IMR-90 (cell line): Measurements from ENCODE around the gene ZFHX3. TPM values are rescaled to one million over a fixed set of nuclear protein-coding genes. Genes with fewer than 3 reads are reported as not detected.

ENCODE experiments used
- ATAC-seq: fragments of 200-7000 bp; cut with Tn5 transposase; 2 replicates; pipeline ENCODE4 v1.9.1; 2020; ENCODE audit warnings: low read depth, mild to moderate bottlenecking, moderate library complexity
- BruUV-seq: library from RNA; stranded (reverse); fragments of 400-500 nt; replicated peaks from 2 replicates; lab custom pipeline; 2021; lab: Mats Ljungman, UMichigan
- CTCF ChIA-PET: fragments of 300-600 bp; formaldehyde crosslinking; extraction: SDS; loops from one replicate; lab custom pipeline; 2021; ENCODE audit warnings: antibody characterized with exemption; lab: Yijun Ruan, JAX
- POLR2A ChIA-PET: fragments of 300-600 bp; sonication (Branson Sonifier 250); formaldehyde crosslinking; loops from one replicate; lab custom pipeline; 2022; ENCODE audit warnings: antibody characterized with exemption; ENCODE audit not compliant: unreplicated experiment; lab: Charles Lee
- DNase-seq: peaks from one replicate; pipeline ENCODE4 v3.0.0; 2013
- H2AFZ ChIP-seq: replicated peaks from 2 replicates; pipeline ENCODE3; 2013; ENCODE audit warnings: low read length, mild to moderate bottlenecking; ENCODE audit not compliant: poor library complexity
- H2AK5ac ChIP-seq: 2 replicates; pipeline ENCODE4 v1.6.1; 2013; ENCODE audit warnings: low read depth, low read length, inconsistent platforms
- H2AK9ac ChIP-seq: replicated peaks from 2 replicates; pipeline ENCODE3; 2013; ENCODE audit warnings: mild to moderate bottlenecking, low read depth, low read length, moderate library complexity; ENCODE audit not compliant: poor library complexity
- H2BK120ac ChIP-seq: 2 replicates; pipeline ENCODE4 v1.6.1; 2013; ENCODE audit warnings: low read depth, low read length, inconsistent platforms
- H2BK15ac ChIP-seq: 3 replicates; pipeline ENCODE4 v1.6.1; 2013; ENCODE audit warnings: low read depth, low read length, inconsistent platforms
- H2BK20ac ChIP-seq: 2 replicates; pipeline ENCODE4 v1.6.1; 2013; ENCODE audit warnings: low read depth, mild to moderate bottlenecking, inconsistent platforms, low read length, moderate library complexity
- H2BK5ac ChIP-seq: 2 replicates; pipeline ENCODE4 v1.6.1; 2013; ENCODE audit warnings: mild to moderate bottlenecking, low read depth, low read length, inconsistent platforms; ENCODE audit not compliant: poor library complexity, severe bottlenecking
- H3K14ac ChIP-seq: replicated peaks from 2 replicates; pipeline ENCODE4 v1.6.1; 2013; ENCODE audit warnings: low read depth, low read length, inconsistent platforms
- H3K18ac ChIP-seq: 2 replicates; pipeline ENCODE4 v1.6.1; 2013; ENCODE audit warnings: low read depth, low read length, control low read depth
- H3K23ac ChIP-seq: 2 replicates; pipeline ENCODE4 v1.6.1; 2013; ENCODE audit warnings: low read depth, low read length, inconsistent platforms
- H3K27ac ChIP-seq: 2 replicates; pipeline ENCODE4 v1.5.1; 2013; ENCODE audit warnings: mild to moderate bottlenecking, control low read depth, low read length; ENCODE audit not compliant: insufficient read depth
- H3K27me3 ChIP-seq: 2 replicates; pipeline ENCODE4 v1.6.1; 2013; ENCODE audit warnings: low read length; ENCODE audit not compliant: control insufficient read depth, insufficient read depth
- H3K36me3 ChIP-seq: 2 replicates; pipeline ENCODE4 v1.6.1; 2013; ENCODE audit warnings: low read length, mixed read lengths; ENCODE audit not compliant: control insufficient read depth, insufficient read depth
- H3K4ac ChIP-seq: 2 replicates; pipeline ENCODE4 v1.6.1; 2013; ENCODE audit warnings: low read depth, low read length, inconsistent platforms
- H3K4me1 ChIP-seq: 2 replicates; pipeline ENCODE4 v1.6.1; 2013; ENCODE audit warnings: low read length, mixed read lengths; ENCODE audit not compliant: control insufficient read depth, insufficient read depth
- H3K4me2 ChIP-seq: 2 replicates; pipeline ENCODE4 v1.6.1; 2013; ENCODE audit warnings: low read depth, mild to moderate bottlenecking, control low read depth, low read length, moderate library complexity
- H3K4me3 ChIP-seq: 2 replicates; pipeline ENCODE4 v1.5.1; 2013; ENCODE audit warnings: low read depth, mild to moderate bottlenecking, control low read depth, low read length, moderate library complexity; ENCODE audit not compliant: insufficient read depth
- H3K56ac ChIP-seq: 2 replicates; pipeline ENCODE4 v1.6.1; 2013; ENCODE audit warnings: low read length, inconsistent platforms; ENCODE audit not compliant: insufficient read depth; ENCODE audit errors: extremely low read depth
- H3K79me1 ChIP-seq, 2 experiments: 2 replicates each; pipeline ENCODE4 v1.6.1; 2013; ENCODE audit warnings: low read length in 2 of 2, inconsistent platforms in 1 of 2, low read depth in 1 of 2
- H3K9ac ChIP-seq: 2 replicates; pipeline ENCODE4 v1.6.1; 2013; ENCODE audit warnings: low read depth, low read length, control low read depth
- H3K9me1 ChIP-seq: 2 replicates; pipeline ENCODE4 v1.6.1; 2013; ENCODE audit warnings: low read length, inconsistent platforms; ENCODE audit not compliant: insufficient read depth
- H3K9me3 ChIP-seq: 2 replicates; pipeline ENCODE4 v1.6.1; 2013; ENCODE audit warnings: low read length; ENCODE audit not compliant: control insufficient read depth, insufficient read depth
- H4K20me1 ChIP-seq: 2 replicates; pipeline ENCODE4 v1.6.1; 2013; ENCODE audit warnings: low read length, inconsistent platforms; ENCODE audit not compliant: insufficient read depth
- H4K5ac ChIP-seq: 2 replicates; pipeline ENCODE4 v1.6.1; 2013; ENCODE audit warnings: mild to moderate bottlenecking, low read depth, low read length, control low read depth
- H4K8ac ChIP-seq, 2 experiments: 2 replicates each; pipeline ENCODE4 v1.6.1; 2013; ENCODE audit warnings: low read depth in 2 of 2, low read length in 2 of 2, control low read depth in 1 of 2, inconsistent platforms in 1 of 2
- H4K91ac ChIP-seq: 2 replicates; pipeline ENCODE4 v1.6.1; 2013; ENCODE audit warnings: low read depth, low read length, inconsistent platforms; ENCODE audit not compliant: insufficient read depth
- BHLHE40 ChIP-seq: fragments of 150-350 bp; IDR thresholded peaks from 2 replicates; pipeline ENCODE4 v1.6.1; 2016; ENCODE audit warnings: mild to moderate bottlenecking, low read depth, low read length
- CTCF ChIP-seq: conservative IDR thresholded peaks from 2 replicates; pipeline ENCODE4 v1.5.1; 2012; ENCODE audit warnings: mild to moderate bottlenecking, low read depth, low read length, improper control_type of control experiment
- MAZ ChIP-seq: IDR thresholded peaks from 2 replicates; pipeline ENCODE4 v1.6.1; 2012; ENCODE audit warnings: low read depth, mild to moderate bottlenecking, low read length, improper control_type of control experiment, moderate library complexity, borderline replicate concordance
- NFE2L2 ChIP-seq: fragments of 150-350 bp; IDR thresholded peaks from 2 replicates; pipeline ENCODE4 v1.6.1; 2016; ENCODE audit warnings: low read depth, mild to moderate bottlenecking, low read length
- WGBS, 2 experiments: methylation state at CpG; one replicate each; pipeline versions ENCODE4 v1.1.5 to v1.1.7; 2013; ENCODE audit warnings: missing lambda C conversion rate in 2 of 2; ENCODE audit not compliant: insufficient read length in 1 of 2; ENCODE audit errors: extremely low coverage in 2 of 2; 5-methylcytosine and 5-hydroxymethylcytosine counted together
- dilution Hi-C: fragments of 300-500 bp; cut with HindIII; formaldehyde crosslinking; loops from one replicate; pipeline ENCODE4 v1.14.3; 2018; ENCODE audit warnings: low sequenced_read_pairs; ENCODE audit not compliant: unreplicated experiment
- in situ Hi-C: fragments of 300-500 bp; cut with MboI; formaldehyde crosslinking; loops from 3 replicates; pipeline ENCODE4 v1.14.3; 2019; ENCODE audit warnings: low sequenced_read_pairs, inconsistent platforms, mixed read lengths
- intact Hi-C: fragments of 100-400 bp; cut with micrococcal nuclease; formaldehyde crosslinking; loops from 2 replicates; pipeline ENCODE4 v1.10.0; 2022
- polyA plus RNA-seq, 3 experiments: library from polyadenylated mRNA; depleted of rRNA; stranded (reverse); fragments of >200 nt; gene quantifications; 2 replicates each; pipeline ENCODE4 v1.2.3, GENCODE V29; 2012; ENCODE audit warnings: low replicate concordance in 1 of 3
- total RNA-seq: library from RNA; depleted of rRNA; stranded (reverse); fragments of >200 nt; gene quantifications from 2 replicates; pipeline ENCODE4 v1.2.3, GENCODE V29; 2012

The ZFHX3 gene
- total and polyA plus RNA-seq, 2 of the 4 experiments (the other 2 are of a cell fraction) = 1.4 to 1.7 TPM

GRCh38 chr16:73053364-73054124 is 5.6 kb upstream of the ZFHX3 start:
- H2BK20ac ChIP-seq = peak overlapping the region; percentile 71
- peak overlapping the region; percentile 95 for H3K14ac ChIP-seq
- no TSS peak for BruUV-seq
- CTCF ChIA-PET = interaction anchor here (0.6 to 1.8 kb wide), 3 partner anchors 210 to 521 kb away, joined by 3 to 7 read pairs (median 3); no protein-coding TSS in a partner anchor
- peak; percentile 75 for DNase-seq
- H4K20me1 ChIP-seq = no peaks in the 10 kb centered on the region
- H3K9me3 ChIP-seq = no peaks in the 10 kb centered on the region
- dilution Hi-C loops = no loop called here
- H4K5ac ChIP-seq = peak overlapping the region; percentile 99
- 0% methylated on average over 5 of the region's 16 CpGs; no CpG with 5 or more reads in 1 of the 2 experiments for WGBS, 2 experiments
- H3K56ac ChIP-seq = peak overlapping the region; percentile 76
- H3K79me1 ChIP-seq = peaks cover 24 to 63% of the 10 kb centered on the region in 2 experiments; a peak in 3 of 4 replicates
- H4K8ac ChIP-seq = peak overlapping the region; percentile 60 to 98
- peak overlapping the region; percentile 94 for H2AFZ ChIP-seq
- peak; percentile 34; the same call in 1 of the 2 replicates for TF ChIP-seq NFE2L2
- TF ChIP-seq MAZ = 0 out of 2 replicates have a peak, but pooled peaks have one; percentile 11
- 0 out of 2 replicates have a peak, but pooled peaks have one; percentile 5 for TF ChIP-seq CTCF
- no peak for TF ChIP-seq BHLHE40
- peaks cover 39% of the 10 kb centered on the region for H3K4me1 ChIP-seq
- H2BK120ac ChIP-seq = peak overlapping the region; percentile 98
- H2AK5ac ChIP-seq = peak overlapping the region; percentile 95
- peak overlapping the region; percentile 99 for H3K18ac ChIP-seq
- H4K91ac ChIP-seq = peak overlapping the region; percentile 99
- H3K36me3 ChIP-seq = no peaks in the 10 kb centered on the region
- H2BK5ac ChIP-seq = peak overlapping the region; percentile 99
- peak overlapping the region; percentile 12; the same call in 1 of the 2 replicates for H3K4me3 ChIP-seq
- in situ Hi-C loops = loop anchor here (10.0 to 25.0 kb wide), 2 partner anchors 209 to 1234 kb away; partner anchors contain the start of gene PSMD7
- H3K9me1 ChIP-seq = 0 out of 2 replicates have a peak, but pooled peaks cover 3% of the 10 kb centered on the region
- peak overlapping the region; percentile 95 for H2AK9ac ChIP-seq
- no peaks in the 10 kb centered on the region for H3K27me3 ChIP-seq
- intact Hi-C loops = loop anchor here (2.0 to 10.0 kb wide), 7 partner anchors 123 to 929 kb away; no protein-coding TSS in a partner anchor
- no peak for ATAC-seq
- H3K4me2 ChIP-seq = peak overlapping the region; percentile 93
- H3K4ac ChIP-seq = peak overlapping the region; percentile 98
- H3K27ac ChIP-seq = peak overlapping the region; percentile 94
- peak overlapping the region; percentile 61 for H3K9ac ChIP-seq
- peak overlapping the region; percentile 96 for H2BK15ac ChIP-seq
- POLR2A ChIA-PET = interaction anchor here (0.6 kb wide), 1 partner anchor 161 kb away, joined by 3 read pairs; no protein-coding TSS in a partner anchor
- H3K23ac ChIP-seq = peak overlapping the region; percentile 100
